ENCODE results near the gene CTSW. TPM values are rescaled to one million over a fixed set of nuclear protein-coding genes. Genes with fewer than 3 reads are reported as not detected.

Gene CTSW
- total RNA-seq, 1 experiment from 2014 or later, result not detected

DNA sequence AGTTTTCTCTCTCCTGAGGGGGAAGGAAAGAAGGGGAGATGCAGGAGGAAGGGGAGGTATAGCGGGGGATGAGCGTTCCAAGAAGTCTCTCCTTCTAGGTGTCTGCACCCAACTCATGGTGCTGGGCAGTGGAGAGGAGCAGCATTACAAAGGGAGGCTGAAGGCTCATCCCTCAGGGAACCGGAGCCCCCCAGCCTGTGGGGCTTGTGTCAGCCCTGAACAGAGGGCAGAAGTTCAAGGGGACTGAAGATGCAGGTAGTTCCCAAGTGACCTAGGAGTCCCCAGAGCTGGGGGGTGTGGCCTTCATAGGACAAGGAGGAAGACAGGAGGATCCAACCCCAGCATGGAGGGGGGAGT, 37.4 kb downstream of the CTSW start (continued):
- TF ChIP-seq E2F5 (CRISPR knock-in tag; IDR thresholded peaks at IDR 0.05) (no peak), CBFB (CRISPR knock-in tag; IDR thresholded peaks at IDR 0.05; ENCODE audit: low read depth) (no peak)
- TF ChIP-seq, protein P1, sequence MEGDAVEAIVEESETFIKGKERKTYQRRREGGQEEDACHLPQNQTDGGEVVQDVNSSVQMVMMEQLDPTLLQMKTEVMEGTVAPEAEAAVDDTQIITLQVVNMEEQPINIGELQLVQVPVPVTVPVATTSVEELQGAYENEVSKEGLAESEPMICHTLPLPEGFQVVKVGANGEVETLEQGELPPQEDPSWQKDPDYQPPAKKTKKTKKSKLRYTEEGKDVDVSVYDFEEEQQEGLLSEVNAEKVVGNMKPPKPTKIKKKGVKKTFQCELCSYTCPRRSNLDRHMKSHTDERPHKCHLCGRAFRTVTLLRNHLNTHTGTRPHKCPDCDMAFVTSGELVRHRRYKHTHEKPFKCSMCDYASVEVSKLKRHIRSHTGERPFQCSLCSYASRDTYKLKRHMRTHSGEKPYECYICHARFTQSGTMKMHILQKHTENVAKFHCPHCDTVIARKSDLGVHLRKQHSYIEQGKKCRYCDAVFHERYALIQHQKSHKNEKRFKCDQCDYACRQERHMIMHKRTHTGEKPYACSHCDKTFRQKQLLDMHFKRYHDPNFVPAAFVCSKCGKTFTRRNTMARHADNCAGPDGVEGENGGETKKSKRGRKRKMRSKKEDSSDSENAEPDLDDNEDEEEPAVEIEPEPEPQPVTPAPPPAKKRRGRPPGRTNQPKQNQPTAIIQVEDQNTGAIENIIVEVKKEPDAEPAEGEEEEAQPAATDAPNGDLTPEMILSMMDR (IDR thresholded peaks at IDR 0.05), result no peak

- H3K27me3 Mint-ChIP-seq (ENCODE audit: low read depth), result peaks cover 3% of the 10 kb centered on the region; the same call in 1 of the 2 replicates
- ChIA-PET POLR2A (interaction anchor here (1.1 to 1.6 kb wide), 3 partner anchors 26 to 59 kb away, joined by 3 to 12 read pairs (median 4); partner anchors contain the start of genes CCDC85B, CFL1 and FIBP), CTCF (interaction anchor here (1.0 to 2.3 kb wide), 5 partner anchors 15 to 105 kb away, joined by 3 to 23 read pairs (median 3); partner anchors contain the start of genes CCDC85B and FIBP)
Observed at GRCh38 chr11:65917434-65918210, 38.0 kb downstream of the CTSW start.

GRCh38 chr11:65918211-65919140, 38.8 kb downstream of the CTSW start, which contains the start of gene C11orf68:
Gene C11orf68 (minus strand): TSS chr11:65919062. CDS start chr11:65919031, 31 bp downstream.
- Mint-ChIP-seq H3K9me3 (no peaks in the 10 kb centered on the region), H3K4me1 (peaks cover 18% of the 10 kb centered on the region), H3K36me3 (peaks cover 12% of the 10 kb centered on the region), H3K27ac (peak within 1 kb of the TSS; percentile 11), H3K27me3 (ENCODE audit: low read depth) (peaks cover 3% of the 10 kb centered on the region; the same call in 1 of the 2 replicates), H3K4me3 (peak within 1 kb of the TSS; percentile 83)
- POLR2A ChIA-PET, result interaction anchor here (1.1 to 1.6 kb wide), 3 partner anchors 27 to 60 kb away, joined by 3 to 12 read pairs (median 4); partner anchors contain the start of genes CCDC85B, CFL1 and FIBP
- DNase-seq (ENCODE audit: low spot score) (peak; percentile 32), ATAC-seq (peak; percentile 9)
- CTCF ChIA-PET, result interaction anchor here (1.0 to 2.3 kb wide), 5 partner anchors 14 to 104 kb away, joined by 3 to 23 read pairs (median 3); partner anchors contain the start of genes CCDC85B and FIBP
- TF ChIP-seq, protein P2, sequence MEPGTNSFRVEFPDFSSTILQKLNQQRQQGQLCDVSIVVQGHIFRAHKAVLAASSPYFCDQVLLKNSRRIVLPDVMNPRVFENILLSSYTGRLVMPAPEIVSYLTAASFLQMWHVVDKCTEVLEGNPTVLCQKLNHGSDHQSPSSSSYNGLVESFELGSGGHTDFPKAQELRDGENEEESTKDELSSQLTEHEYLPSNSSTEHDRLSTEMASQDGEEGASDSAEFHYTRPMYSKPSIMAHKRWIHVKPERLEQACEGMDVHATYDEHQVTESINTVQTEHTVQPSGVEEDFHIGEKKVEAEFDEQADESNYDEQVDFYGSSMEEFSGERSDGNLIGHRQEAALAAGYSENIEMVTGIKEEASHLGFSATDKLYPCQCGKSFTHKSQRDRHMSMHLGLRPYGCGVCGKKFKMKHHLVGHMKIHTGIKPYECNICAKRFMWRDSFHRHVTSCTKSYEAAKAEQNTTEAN (CRISPR knock-in tag; IDR thresholded peaks at IDR 0.05), result 0 out of 2 replicates have a peak, but pooled peaks have one; percentile 40
- TF ChIP-seq GRHL2 (CRISPR knock-in tag; IDR thresholded peaks at IDR 0.05; ENCODE audit: insufficient replicate concordance, severe bottlenecking) (no peak), OVOL2 (CRISPR knock-in tag; IDR thresholded peaks at IDR 0.05; ENCODE audit: borderline replicate concordance) (peak; percentile 20; the same call in 1 of the 2 replicates), SMAD3 (CRISPR knock-in tag; IDR thresholded peaks at IDR 0.05; ENCODE audit: borderline replicate concordance) (no peak), TP53 (CRISPR knock-in tag; IDR thresholded peaks at IDR 0.05) (0 out of 2 replicates have a peak, but pooled peaks have one; percentile 10), MAX (CRISPR knock-in tag; IDR thresholded peaks at IDR 0.05) (peak; percentile 2; the same call in 1 of the 2 replicates), CBFB (CRISPR knock-in tag; IDR thresholded peaks at IDR 0.05; ENCODE audit: low read depth) (peak; percentile 6; the same call in 1 of the 2 replicates)

More at GRCh38 chr11:65917434-65918210, 38.0 kb downstream of the CTSW start:
- DNase-seq (ENCODE audit: low spot score) (no peak), ATAC-seq (no peak)
- H3K36me3 Mint-ChIP-seq, result peaks cover 7% of the 10 kb centered on the region
- peak overlapping the region; percentile 83 for H3K4me3 Mint-ChIP-seq
- peaks cover 18% of the 10 kb centered on the region for H3K4me1 Mint-ChIP-seq
- H3K27ac Mint-ChIP-seq, result no peak overlapping the region
- no peaks in the 10 kb centered on the region for H3K9me3 Mint-ChIP-seq
- 0 out of 2 replicates have a peak, but pooled peaks have one; percentile 3 for TF ChIP-seq MAX (CRISPR knock-in tag; IDR thresholded peaks at IDR 0.05)
- TF ChIP-seq RELA (CRISPR knock-in tag; IDR thresholded peaks at IDR 0.05; ENCODE audit: borderline replicate concordance), result 0 out of 2 replicates have a peak, but pooled peaks have one; percentile 21
- TF ChIP-seq MYBL2 (CRISPR knock-in tag; IDR thresholded peaks at IDR 0.05), result no peak
- no peak for TF ChIP-seq GRHL2 (CRISPR knock-in tag; IDR thresholded peaks at IDR 0.05; ENCODE audit: insufficient replicate concordance, severe bottlenecking)
- TF ChIP-seq, protein P3, sequence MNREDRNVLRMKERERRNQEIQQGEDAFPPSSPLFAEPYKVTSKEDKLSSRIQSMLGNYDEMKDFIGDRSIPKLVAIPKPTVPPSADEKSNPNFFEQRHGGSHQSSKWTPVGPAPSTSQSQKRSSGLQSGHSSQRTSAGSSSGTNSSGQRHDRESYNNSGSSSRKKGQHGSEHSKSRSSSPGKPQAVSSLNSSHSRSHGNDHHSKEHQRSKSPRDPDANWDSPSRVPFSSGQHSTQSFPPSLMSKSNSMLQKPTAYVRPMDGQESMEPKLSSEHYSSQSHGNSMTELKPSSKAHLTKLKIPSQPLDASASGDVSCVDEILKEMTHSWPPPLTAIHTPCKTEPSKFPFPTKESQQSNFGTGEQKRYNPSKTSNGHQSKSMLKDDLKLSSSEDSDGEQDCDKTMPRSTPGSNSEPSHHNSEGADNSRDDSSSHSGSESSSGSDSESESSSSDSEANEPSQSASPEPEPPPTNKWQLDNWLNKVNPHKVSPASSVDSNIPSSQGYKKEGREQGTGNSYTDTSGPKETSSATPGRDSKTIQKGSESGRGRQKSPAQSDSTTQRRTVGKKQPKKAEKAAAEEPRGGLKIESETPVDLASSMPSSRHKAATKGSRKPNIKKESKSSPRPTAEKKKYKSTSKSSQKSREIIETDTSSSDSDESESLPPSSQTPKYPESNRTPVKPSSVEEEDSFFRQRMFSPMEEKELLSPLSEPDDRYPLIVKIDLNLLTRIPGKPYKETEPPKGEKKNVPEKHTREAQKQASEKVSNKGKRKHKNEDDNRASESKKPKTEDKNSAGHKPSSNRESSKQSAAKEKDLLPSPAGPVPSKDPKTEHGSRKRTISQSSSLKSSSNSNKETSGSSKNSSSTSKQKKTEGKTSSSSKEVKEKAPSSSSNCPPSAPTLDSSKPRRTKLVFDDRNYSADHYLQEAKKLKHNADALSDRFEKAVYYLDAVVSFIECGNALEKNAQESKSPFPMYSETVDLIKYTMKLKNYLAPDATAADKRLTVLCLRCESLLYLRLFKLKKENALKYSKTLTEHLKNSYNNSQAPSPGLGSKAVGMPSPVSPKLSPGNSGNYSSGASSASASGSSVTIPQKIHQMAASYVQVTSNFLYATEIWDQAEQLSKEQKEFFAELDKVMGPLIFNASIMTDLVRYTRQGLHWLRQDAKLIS (CRISPR knock-in tag; IDR thresholded peaks at IDR 0.05; ENCODE audit: borderline replicate concordance), result no peak
- no peak for TF ChIP-seq SMAD3 (CRISPR knock-in tag; IDR thresholded peaks at IDR 0.05; ENCODE audit: borderline replicate concordance)
